Endothelial cell of umbilical vein (primary cell): ENCODE measurements around the gene DLL3. TPM values are rescaled to one million over a fixed set of nuclear protein-coding genes. Genes with fewer than 3 reads are reported as not detected.

Experiments
- BruUV-seq: library from RNA; stranded (reverse); fragments of 400-500 nt; replicated peaks from 2 replicates; lab custom pipeline; 2021; lab: Mats Ljungman, UMichigan
- CTCF ChIA-PET: fragments of 300-600, 350-600 bp; sonication (Branson Sonifier 250); formaldehyde crosslinking; loops from one replicate; lab custom pipeline; 2021; ENCODE audit warnings: antibody characterized with exemption, inconsistent platforms; lab: Charles Lee
- POLR2A ChIA-PET: fragments of 300-600, 350-600 bp; sonication (Branson Sonifier 250); formaldehyde crosslinking; loops from one replicate; lab custom pipeline; 2021; ENCODE audit warnings: antibody characterized with exemption, inconsistent platforms; lab: Charles Lee
- DNase-seq: peaks from one replicate; pipeline ENCODE4 v3.0.0-alpha.2; 2011; ENCODE audit warnings: low read depth, low spot score
- FAIRE-seq: peaks from 2 replicates; lab custom pipeline; 2011; peaks lifted over from hg19 to GRCh38; lab: Jason Lieb, UNC
- H2AFZ ChIP-seq: 2 replicates; pipeline ENCODE4 v1.6.0; 2012; ENCODE audit warnings: low read depth, low read length, control low read depth, inconsistent platforms
- H3K27ac ChIP-seq: 2 replicates; pipeline ENCODE4 v1.5.1; 2011; ENCODE audit warnings: low read depth, mild to moderate bottlenecking, control low read depth, low read length, moderate library complexity; ENCODE audit not compliant: insufficient read depth
- H3K27me3 ChIP-seq, 2 experiments: 2 replicates each; pipeline versions ENCODE4 v1.6.0 to v1.6.1; 2011; ENCODE audit warnings: low read length in 2 of 2, mixed read lengths in 1 of 2; ENCODE audit not compliant: control insufficient read depth in 2 of 2, insufficient read depth in 2 of 2
- H3K36me3 ChIP-seq, 2 experiments: 2 replicates in 1 of 2; 3 replicates in 1 of 2; pipeline ENCODE4 v1.5.1; 2011; ENCODE audit warnings: low read length in 2 of 2, mild to moderate bottlenecking in 1 of 2, moderate library complexity in 1 of 2; ENCODE audit not compliant: control insufficient read depth in 2 of 2, insufficient read depth in 2 of 2; ENCODE audit errors: extremely low read depth in 1 of 2
- H3K4me1 ChIP-seq: 3 replicates; pipeline ENCODE4 v1.5.1; 2011; ENCODE audit warnings: mild to moderate bottlenecking, low read length; ENCODE audit not compliant: control insufficient read depth, insufficient read depth; ENCODE audit errors: extremely low read depth
- H3K4me2 ChIP-seq: 2 replicates; pipeline ENCODE4 v1.6.1; 2011; ENCODE audit warnings: low read length, control low read depth, mixed read lengths; ENCODE audit not compliant: insufficient read depth
- H3K4me3 ChIP-seq, 3 experiments: fragments of 200-600 bp in 1 of 3; sonication (generic), shearing (Covaris generic) in 1 of 3; replicated peaks in 1 of 3; 2 replicates each; pipeline ENCODE4 v1.5.1; 2011 to 2016; ENCODE audit warnings: control low read depth in 3 of 3, low read length in 3 of 3, mild to moderate bottlenecking in 2 of 3, inconsistent platforms in 1 of 3, low read depth in 1 of 3, moderate library complexity in 1 of 3; ENCODE audit not compliant: insufficient read depth in 1 of 3
- H3K79me2 ChIP-seq: 2 replicates; pipeline ENCODE4 v1.6.0; 2012; ENCODE audit warnings: low read length, inconsistent platforms; ENCODE audit not compliant: control insufficient read depth, insufficient read depth
- H3K9ac ChIP-seq: replicated peaks from 2 replicates; pipeline ENCODE3; 2011; ENCODE audit warnings: low read length, control low read depth; ENCODE audit not compliant: insufficient read depth; ENCODE audit errors: extremely low read depth
- H3K9me1 ChIP-seq: replicated peaks from 3 replicates; pipeline ENCODE4 v1.6.0; 2011; ENCODE audit warnings: mild to moderate bottlenecking, low read length; ENCODE audit not compliant: control insufficient read depth, insufficient read depth; ENCODE audit errors: extremely low read depth
- H3K9me3 ChIP-seq: replicated peaks from 2 replicates; pipeline ENCODE4 v1.5.1; 2012; ENCODE audit warnings: low read length, inconsistent platforms; ENCODE audit not compliant: control insufficient read depth, insufficient read depth
- H4K20me1 ChIP-seq: replicated peaks from 2 replicates; pipeline ENCODE3; 2011; ENCODE audit warnings: mild to moderate bottlenecking, low read length; ENCODE audit not compliant: control insufficient read depth, insufficient read depth; ENCODE audit errors: extremely low read depth
- EZH2 ChIP-seq: IDR thresholded peaks from 2 replicates; pipeline ENCODE4 v1.6.1; 2012; ENCODE audit warnings: borderline replicate concordance, low read depth, mild to moderate bottlenecking, moderate library complexity, low read length, inconsistent platforms; ENCODE audit not compliant: severe bottlenecking
- FOS ChIP-seq: IDR thresholded peaks from 2 replicates; pipeline ENCODE4 v1.6.1; 2011; ENCODE audit warnings: mild to moderate bottlenecking, low read length, moderate library complexity, borderline replicate concordance; ENCODE audit not compliant: insufficient read depth
- GATA2 ChIP-seq: IDR thresholded peaks from 2 replicates; pipeline ENCODE4 v1.7.0; 2011; ENCODE audit warnings: low read depth, mild to moderate bottlenecking, moderate library complexity, mixed read lengths, low read length; ENCODE audit not compliant: insufficient read length, insufficient read depth
- JUN ChIP-seq: IDR thresholded peaks from 2 replicates; pipeline ENCODE4 v1.6.1; 2011; ENCODE audit warnings: borderline replicate concordance, low read depth; ENCODE audit not compliant: insufficient read length, insufficient read depth
- MAX ChIP-seq: IDR thresholded peaks from 2 replicates; pipeline ENCODE4 v1.6.1; 2011; ENCODE audit not compliant: insufficient read depth, insufficient read length
- MYC ChIP-seq: IDR thresholded peaks from one replicate; pipeline ENCODE4 v1.6.1; 2011; ENCODE audit warnings: mild to moderate bottlenecking, low read depth, low read length
- POLR2A ChIP-seq: IDR thresholded peaks from 2 replicates; pipeline ENCODE4 v1.6.1; 2012; ENCODE audit warnings: low read depth, mild to moderate bottlenecking, control low read depth, low read length
- POLR2AphosphoS5 ChIP-seq: IDR thresholded peaks from 2 replicates; pipeline ENCODE4 v1.6.1; 2012; ENCODE audit warnings: low read depth, mild to moderate bottlenecking, control low read depth, low read length, moderate library complexity; ENCODE audit not compliant: insufficient read depth
- dilution Hi-C: fragments of 300-500 bp; cut with MboI; formaldehyde crosslinking; loops from one replicate; pipeline ENCODE4 v1.15.0; 2019; ENCODE audit warnings: low sequenced_read_pairs; ENCODE audit not compliant: extremely low pct_ligation_motif_present
- intact Hi-C: fragments of 100-400 bp; cut with micrococcal nuclease; formaldehyde crosslinking; loops from one replicate; pipeline ENCODE4 v1.10.0; 2022
- polyA plus RNA-seq, 4 experiments: library from polyadenylated mRNA; depleted of rRNA in 3 of 4; stranded (reverse) in 3 of 4; unstranded in 1 of 4; fragments of >200 nt; gene quantifications; 2 replicates each; pipeline versions ENCODE4 v1.2.1 to v1.2.3, GENCODE V29; 2011 to 2012; ENCODE audit warnings: missing spikeins in 1 of 4
- total RNA-seq: library from RNA; stranded (reverse); gene quantifications from 2 replicates; pipeline ENCODE4 v1.2.3, GENCODE V29; 2021
- TF ChIP-seq, protein P1 (sequence below), 2 donors: IDR thresholded peaks; 1 replicate in 1 of 2; 2 replicates in 1 of 2; pipeline ENCODE4 v1.5.1; 2011; ENCODE audit warnings: low read length in 2 of 2, mild to moderate bottlenecking in 2 of 2, moderate library complexity in 2 of 2, control low read depth in 1 of 2, inconsistent platforms in 1 of 2, low read depth in 1 of 2; ENCODE audit not compliant: insufficient read depth in 1 of 2; ENCODE audit errors: extremely low read depth in 1 of 2

Gene DLL3
- total and polyA plus RNA-seq, 2 donors (not counting 3 experiments of a cell fraction or from before 2014, with no cell fraction given), result 0.40 to 0.73 TPM

GRCh38 chr19:39469036-39469435 lies 29.7 kb upstream of the DLL3 start:
- intact Hi-C loops, result no loop called here
- peaks cover 17 to 81% of the 10 kb centered on the region in 2 experiments for H3K36me3 ChIP-seq
- no peak overlapping the region for H3K4me2 ChIP-seq
- H3K4me1 ChIP-seq, result no peaks in the 10 kb centered on the region
- no peak overlapping the region for H3K9ac ChIP-seq
- DNase-seq, result no peak
- no peaks in the 10 kb centered on the region for H3K27me3 ChIP-seq
- BruUV-seq, result no TSS peak
- no peak for TF ChIP-seq MAX
- TF ChIP-seq FOS, result no peak
- no peak for TF ChIP-seq POLR2AphosphoS5
- TF ChIP-seq MYC, result no peak
- no peak for TF ChIP-seq GATA2
- TF ChIP-seq EZH2, result no peak
- TF ChIP-seq POLR2A, result no peak
- TF ChIP-seq JUN, result no peak
- TF ChIP-seq, protein P1, sequence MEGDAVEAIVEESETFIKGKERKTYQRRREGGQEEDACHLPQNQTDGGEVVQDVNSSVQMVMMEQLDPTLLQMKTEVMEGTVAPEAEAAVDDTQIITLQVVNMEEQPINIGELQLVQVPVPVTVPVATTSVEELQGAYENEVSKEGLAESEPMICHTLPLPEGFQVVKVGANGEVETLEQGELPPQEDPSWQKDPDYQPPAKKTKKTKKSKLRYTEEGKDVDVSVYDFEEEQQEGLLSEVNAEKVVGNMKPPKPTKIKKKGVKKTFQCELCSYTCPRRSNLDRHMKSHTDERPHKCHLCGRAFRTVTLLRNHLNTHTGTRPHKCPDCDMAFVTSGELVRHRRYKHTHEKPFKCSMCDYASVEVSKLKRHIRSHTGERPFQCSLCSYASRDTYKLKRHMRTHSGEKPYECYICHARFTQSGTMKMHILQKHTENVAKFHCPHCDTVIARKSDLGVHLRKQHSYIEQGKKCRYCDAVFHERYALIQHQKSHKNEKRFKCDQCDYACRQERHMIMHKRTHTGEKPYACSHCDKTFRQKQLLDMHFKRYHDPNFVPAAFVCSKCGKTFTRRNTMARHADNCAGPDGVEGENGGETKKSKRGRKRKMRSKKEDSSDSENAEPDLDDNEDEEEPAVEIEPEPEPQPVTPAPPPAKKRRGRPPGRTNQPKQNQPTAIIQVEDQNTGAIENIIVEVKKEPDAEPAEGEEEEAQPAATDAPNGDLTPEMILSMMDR (IDR thresholded peaks at IDR 0.05; ENCODE audit: extremely low read depth in 1 of 2, insufficient read depth in 1 of 2, low read depth in 1 of 2, low read length in 2 of 2), result no peak
- H3K9me3 ChIP-seq, result no peaks in the 10 kb centered on the region
- H4K20me1 ChIP-seq, result no peaks in the 10 kb centered on the region
- ChIA-PET CTCF (interaction anchor here (1.5 kb wide), 1 partner anchor 78 kb away, joined by 3 read pairs; the partner anchor contains the start of genes MED29 and PAF1), POLR2A (no interaction called here)
- no peaks in the 10 kb centered on the region for H3K9me1 ChIP-seq
- no peak overlapping the region for H3K4me3 ChIP-seq
- dilution Hi-C loops, result no loop called here
- H2AFZ ChIP-seq, result no peak overlapping the region
- H3K27ac ChIP-seq, result no peak overlapping the region
- no peak for FAIRE-seq
- no peaks in the 10 kb centered on the region for H3K79me2 ChIP-seq
